OCI-LY1 (cell line): ENCODE measurements around the gene KIAA2012.

Experiments
- H2AFZ ChIP-seq: fragments of 200-600 bp; sonication (generic), shearing (Covaris generic); 2 replicates; pipeline ENCODE4 v1.6.0; 2014; ENCODE audit warnings: antibody characterized with exemption, mild to moderate bottlenecking, low read length
- H3F3A ChIP-seq: fragments of 200-600 bp; sonication (generic), shearing (Covaris generic); 2 replicates; pipeline ENCODE4 v1.6.0; 2014; ENCODE audit warnings: mild to moderate bottlenecking, antibody characterized with exemption, low read length, moderate library complexity; ENCODE audit not compliant: insufficient read depth
- H3K27ac ChIP-seq: fragments of 200-600 bp; sonication (generic); 2 replicates; pipeline ENCODE4 v1.5.1; 2014; ENCODE audit warnings: low read length, mixed run types, mild to moderate bottlenecking, low read depth; ENCODE audit not compliant: poor library complexity, severe bottlenecking
- H3K27me3 ChIP-seq: fragments of 200-600 bp; sonication (generic); 2 replicates; pipeline ENCODE4 v1.6.0; 2014; ENCODE audit warnings: antibody characterized with exemption, mild to moderate bottlenecking, low read length, moderate library complexity; ENCODE audit not compliant: insufficient read depth
- H3K36me3 ChIP-seq: fragments of 200-600 bp; sonication (generic); 2 replicates; pipeline ENCODE4 v1.6.1; 2014; ENCODE audit warnings: mild to moderate bottlenecking, antibody characterized with exemption, low read length, moderate library complexity, mixed read lengths; ENCODE audit not compliant: insufficient read depth
- H3K4me1 ChIP-seq: fragments of 200-600 bp; sonication (generic); 2 replicates; pipeline ENCODE4 v1.5.1; 2014; ENCODE audit warnings: mild to moderate bottlenecking, low read length, moderate library complexity; ENCODE audit not compliant: insufficient read depth, severe bottlenecking
- H3K4me2 ChIP-seq: fragments of 200-600 bp; sonication (generic), shearing (Covaris generic); 2 replicates; pipeline ENCODE4 v1.6.1; 2014; ENCODE audit warnings: low read length
- H3K4me3 ChIP-seq: fragments of 200-600 bp; sonication (generic); 2 replicates; pipeline ENCODE4 v1.5.1; 2014; ENCODE audit warnings: low read length, low read depth, mild to moderate bottlenecking, mixed read lengths; ENCODE audit not compliant: poor library complexity, severe bottlenecking
- H3K79me2 ChIP-seq: fragments of 200-600 bp; shearing (Covaris generic); 2 replicates; pipeline ENCODE4 v1.6.1; 2016; ENCODE audit warnings: mixed run types, low read length, mixed read lengths; ENCODE audit not compliant: insufficient read depth
- H3K9ac ChIP-seq: fragments of 200-600 bp; sonication (generic), shearing (Covaris generic); 2 replicates; pipeline ENCODE4 v1.6.1; 2014; ENCODE audit warnings: mild to moderate bottlenecking, low read length, mixed read lengths
- H3K9me2 ChIP-seq: fragments of 200-600 bp; sonication (generic), shearing (Covaris generic); 2 replicates; pipeline ENCODE4 v1.6.1; 2014; ENCODE audit warnings: low read depth, mild to moderate bottlenecking, low read length, mixed read lengths
- H3K9me3 ChIP-seq: fragments of 200-600 bp; shearing (Covaris generic); 2 replicates; pipeline ENCODE4 v1.6.1; 2014; ENCODE audit warnings: low read length, mixed read lengths
- H4K20me1 ChIP-seq: fragments of 200-600 bp; sonication (generic), shearing (Covaris generic); 2 replicates; pipeline ENCODE4 v1.6.0; 2016; ENCODE audit warnings: mild to moderate bottlenecking, low read length; ENCODE audit not compliant: insufficient read depth
- EZH2 ChIP-seq: fragments of 200-600 bp; sonication (generic), shearing (Covaris generic); IDR thresholded peaks from 2 replicates; pipeline ENCODE4 v1.8.0; 2017; ENCODE audit warnings: borderline replicate concordance, mixed run types, mild to moderate bottlenecking, antibody characterized with exemption, low read length, moderate library complexity, mixed read lengths
- TF ChIP-seq, protein P1 (sequence below): fragments of 200-600 bp; sonication (generic), shearing (Covaris generic); IDR thresholded peaks from 2 replicates; pipeline ENCODE4 v1.5.1; 2017; ENCODE audit warnings: mild to moderate bottlenecking, antibody characterized with exemption, low read length, moderate library complexity, mixed read lengths

Gene KIAA2012

DNA sequence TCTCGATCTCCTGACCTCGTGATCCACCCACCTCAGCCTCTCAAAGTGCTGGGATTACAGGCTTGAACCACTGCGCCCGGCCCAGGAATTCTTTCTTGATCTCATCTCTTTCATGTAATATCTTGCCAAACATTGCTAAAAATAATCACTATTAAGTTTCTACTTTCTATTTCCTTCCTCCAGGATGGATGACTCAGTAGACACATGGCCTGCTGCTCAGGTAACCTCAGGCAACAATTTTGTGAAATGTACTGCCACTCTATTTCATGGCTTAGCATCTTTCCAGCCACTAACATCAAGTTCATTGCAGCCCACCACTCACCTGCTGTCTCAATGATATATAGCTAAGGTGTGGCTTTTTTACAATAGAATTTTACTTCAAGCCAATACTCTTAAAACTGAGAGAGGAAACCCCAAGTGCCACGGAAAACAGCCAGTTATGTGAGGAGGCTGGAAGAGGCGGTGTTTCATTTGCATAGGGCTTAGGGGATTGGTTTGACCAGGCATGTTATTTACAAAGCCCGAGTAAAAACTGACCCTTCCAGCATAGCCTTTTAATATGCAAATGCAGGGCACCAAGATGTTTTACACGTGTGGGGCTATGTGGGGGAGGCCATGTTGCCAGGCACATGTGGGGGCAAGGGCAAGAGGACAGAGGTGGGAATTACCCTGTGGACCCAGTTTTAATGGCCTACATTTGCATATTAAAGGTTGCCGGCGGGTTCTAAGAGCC is 176.6 kb downstream of the KIAA2012 start:
- H3K36me3 ChIP-seq: no peaks in the 10 kb centered on the region; the same call in 1 of the 2 replicates
- no peaks in the 10 kb centered on the region for H3K27me3 ChIP-seq
- no peak overlapping the region for H2AFZ ChIP-seq
- H3K79me2 ChIP-seq: no peaks in the 10 kb centered on the region
- no peaks in the 10 kb centered on the region for H3K9me3 ChIP-seq
- no peaks in the 10 kb centered on the region for H4K20me1 ChIP-seq
- H3K9ac ChIP-seq: no peak overlapping the region
- no peaks in the 10 kb centered on the region for H3F3A ChIP-seq
- no peak for TF ChIP-seq EZH2
- TF ChIP-seq, protein P1, sequence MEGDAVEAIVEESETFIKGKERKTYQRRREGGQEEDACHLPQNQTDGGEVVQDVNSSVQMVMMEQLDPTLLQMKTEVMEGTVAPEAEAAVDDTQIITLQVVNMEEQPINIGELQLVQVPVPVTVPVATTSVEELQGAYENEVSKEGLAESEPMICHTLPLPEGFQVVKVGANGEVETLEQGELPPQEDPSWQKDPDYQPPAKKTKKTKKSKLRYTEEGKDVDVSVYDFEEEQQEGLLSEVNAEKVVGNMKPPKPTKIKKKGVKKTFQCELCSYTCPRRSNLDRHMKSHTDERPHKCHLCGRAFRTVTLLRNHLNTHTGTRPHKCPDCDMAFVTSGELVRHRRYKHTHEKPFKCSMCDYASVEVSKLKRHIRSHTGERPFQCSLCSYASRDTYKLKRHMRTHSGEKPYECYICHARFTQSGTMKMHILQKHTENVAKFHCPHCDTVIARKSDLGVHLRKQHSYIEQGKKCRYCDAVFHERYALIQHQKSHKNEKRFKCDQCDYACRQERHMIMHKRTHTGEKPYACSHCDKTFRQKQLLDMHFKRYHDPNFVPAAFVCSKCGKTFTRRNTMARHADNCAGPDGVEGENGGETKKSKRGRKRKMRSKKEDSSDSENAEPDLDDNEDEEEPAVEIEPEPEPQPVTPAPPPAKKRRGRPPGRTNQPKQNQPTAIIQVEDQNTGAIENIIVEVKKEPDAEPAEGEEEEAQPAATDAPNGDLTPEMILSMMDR: no peak
- H3K4me3 ChIP-seq: no peak overlapping the region
- no peaks in the 10 kb centered on the region for H3K4me1 ChIP-seq
- H3K9me2 ChIP-seq: no peaks in the 10 kb centered on the region
- H3K4me2 ChIP-seq: no peak overlapping the region
- H3K27ac ChIP-seq: no peak overlapping the region

DNA sequence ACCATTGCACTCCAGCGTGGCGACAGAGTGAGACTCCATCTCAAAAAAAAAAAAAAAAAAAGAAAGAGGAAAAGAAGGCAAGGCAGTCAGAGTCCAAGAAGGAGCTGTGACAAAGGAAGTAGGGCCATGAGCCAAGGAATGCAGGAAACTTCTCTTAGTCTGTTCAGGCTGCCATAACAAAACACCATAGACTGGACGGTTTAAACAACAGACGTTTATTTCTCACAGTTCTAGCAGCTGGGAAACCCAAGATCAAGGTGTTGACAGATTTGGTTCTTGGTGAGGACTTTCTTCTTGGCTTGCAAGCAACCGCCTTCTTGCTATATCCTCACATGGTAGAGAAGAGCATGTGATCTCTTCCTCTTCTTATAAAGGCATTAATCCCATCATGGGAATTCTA is 178.4 kb downstream of the KIAA2012 start:
- H3K27me3 ChIP-seq: no peaks in the 10 kb centered on the region
- TF ChIP-seq, protein P1: no peak
- no peak for TF ChIP-seq EZH2
- no peak overlapping the region for H2AFZ ChIP-seq
- H4K20me1 ChIP-seq: no peaks in the 10 kb centered on the region
- no peaks in the 10 kb centered on the region for H3F3A ChIP-seq
- no peaks in the 10 kb centered on the region for H3K9me2 ChIP-seq
- H3K9ac ChIP-seq: no peak overlapping the region
- H3K9me3 ChIP-seq: peaks cover 5% of the 10 kb centered on the region; the same call in 1 of the 2 replicates
- no peak overlapping the region for H3K27ac ChIP-seq
- H3K4me1 ChIP-seq: no peaks in the 10 kb centered on the region
- H3K36me3 ChIP-seq: no peaks in the 10 kb centered on the region; the same call in 1 of the 2 replicates
- H3K4me2 ChIP-seq: no peak overlapping the region
- no peaks in the 10 kb centered on the region for H3K79me2 ChIP-seq
- H3K4me3 ChIP-seq: no peak overlapping the region
